ENCODE measurements around the gene TMED10.
"Not testable (repeated sequence)": the region's sequence is repeated elsewhere in the genome, so short reads cannot be mapped to it uniquely, and the experiment has no call there.

The TMED10 gene

GRCh38 chr14:75127474-75127820 lies 49.0 kb downstream of the TMED10 start:
- DNase-seq, result not testable (repeated sequence)

DNA sequence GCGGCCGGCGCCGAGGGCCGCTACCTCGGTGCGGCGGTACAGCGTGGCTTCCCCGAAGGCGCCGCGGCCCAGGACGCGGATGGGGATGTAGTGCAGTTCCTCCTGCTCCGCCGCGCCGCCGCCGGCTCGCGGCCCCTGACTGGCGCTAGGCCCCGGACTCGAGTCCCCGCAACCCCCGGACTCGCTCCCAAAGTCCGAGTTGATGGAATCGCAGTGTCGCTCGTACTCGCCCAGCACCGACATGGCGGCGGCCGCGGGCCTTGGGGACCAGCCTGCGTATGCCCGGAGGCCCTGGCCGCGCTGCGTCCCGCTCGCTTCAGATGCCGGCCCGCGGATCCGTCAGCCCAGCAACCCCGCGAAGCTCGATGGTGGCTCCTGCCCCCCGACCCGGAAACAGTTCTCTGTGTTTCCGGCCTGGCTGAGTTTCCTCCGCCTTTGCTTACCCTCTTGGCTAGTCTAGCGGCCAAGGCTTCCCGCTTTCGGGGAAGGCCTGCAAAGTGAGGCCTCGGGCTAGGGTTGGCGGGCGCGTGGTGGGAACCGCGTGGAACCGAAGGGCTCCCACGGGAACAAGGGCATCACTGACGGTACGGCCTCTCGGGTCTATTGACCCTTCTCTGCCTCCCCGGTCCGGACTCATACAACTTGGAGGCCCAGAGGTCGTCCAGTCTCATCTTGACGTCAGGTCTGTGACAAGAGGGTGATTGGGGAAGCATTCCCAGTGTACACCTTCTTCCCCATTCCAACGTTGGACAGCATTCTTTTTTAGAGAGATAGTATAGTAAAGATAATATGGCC lies 49.5 kb downstream of the TMED10 start, which contains the start of gene NEK9:
NEK9 (minus strand) TSS at position 370 of the 795 bp plus-strand sequence; CDS start at position 243, 127 bp downstream.
- peak; percentile 98 for DNase-seq

- no peak for DNase-seq
These were observed 50.3 kb downstream of the TMED10 start for GRCh38 chr14:75126121-75126544.

- DNase-seq, result no peak
These were observed 50.8 kb downstream of the TMED10 start for GRCh38 chr14:75125617-75126016.

DNA sequence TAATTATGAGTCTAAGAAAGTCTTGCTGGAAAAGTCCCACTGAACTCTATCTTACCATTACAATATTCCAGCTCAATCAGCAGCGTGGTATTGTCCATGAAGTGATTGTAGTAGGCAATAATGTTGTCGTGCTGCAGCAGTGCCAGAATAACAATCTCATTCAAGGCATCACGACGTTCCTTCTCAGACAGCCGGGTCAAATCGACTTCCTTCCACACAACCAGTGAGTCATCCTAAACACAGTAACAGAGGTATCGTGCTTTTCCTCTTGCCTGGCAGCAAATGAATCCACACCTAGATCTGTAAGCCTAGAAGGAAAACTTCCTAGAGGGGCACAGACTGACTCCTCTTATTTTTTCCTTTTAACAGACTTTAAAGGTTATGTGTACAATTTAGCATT lies 52.4 kb downstream of the TMED10 start:
- no peak for DNase-seq

GRCh38 chr14:75121552-75121951 lies 54.9 kb downstream of the TMED10 start:
- no peak for DNase-seq

- DNase-seq, result no peak
These were observed 55.7 kb downstream of the TMED10 start for GRCh38 chr14:75120541-75121291.

GRCh38 chr14:75119056-75119455 lies 57.4 kb downstream of the TMED10 start:
- DNase-seq, result no peak

DNA sequence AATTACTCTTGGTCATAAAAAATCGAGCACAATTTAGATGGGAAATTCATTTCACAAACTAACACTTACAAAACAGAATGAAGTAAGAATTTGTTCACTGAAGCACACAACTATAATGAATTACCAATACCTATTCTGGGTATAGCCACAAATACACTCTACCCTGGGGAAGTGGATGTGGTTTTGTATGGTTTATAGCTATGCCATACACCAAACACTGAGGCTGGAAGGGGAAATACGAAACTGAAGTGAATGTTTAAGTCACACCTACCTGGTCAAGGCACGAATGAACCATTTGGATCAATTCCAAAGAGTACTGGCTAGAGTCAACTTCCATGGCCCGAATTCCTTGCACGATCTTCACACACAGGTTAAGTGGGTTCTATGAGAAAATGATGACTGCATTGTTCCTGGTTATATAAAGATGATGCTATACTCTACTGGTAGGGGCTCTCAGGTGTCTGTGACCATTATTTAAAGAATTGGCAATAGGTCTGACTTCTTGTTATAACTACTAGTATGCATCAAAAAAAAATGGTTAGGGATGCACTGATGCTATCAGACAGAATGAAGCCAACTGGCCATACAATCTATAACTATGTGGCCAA lies 62.4 kb downstream of the TMED10 start:
- no peak for DNase-seq

- DNase-seq, result no peak
These were observed 66.5 kb downstream of the TMED10 start for GRCh38 chr14:75109877-75110276.

DNA sequence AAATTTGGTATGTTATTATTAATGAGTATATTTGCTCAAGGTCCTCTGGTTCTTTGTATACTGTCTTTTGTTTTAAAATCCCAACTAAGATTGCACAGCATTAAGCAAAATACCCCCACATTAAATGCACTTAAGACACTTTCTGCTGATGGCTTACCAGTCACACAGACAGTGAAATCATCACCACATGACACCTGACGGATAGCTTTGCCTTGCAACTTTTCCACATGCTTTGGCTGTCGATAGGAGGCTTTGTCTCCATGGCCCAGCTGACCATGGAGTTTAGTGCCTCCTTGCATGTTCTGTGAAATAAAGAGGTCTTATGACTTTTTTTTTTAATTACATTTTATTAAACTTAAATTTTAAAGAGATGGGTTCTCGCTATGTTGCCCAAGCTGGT lies 69.2 kb downstream of the TMED10 start:
- no peak for DNase-seq

GRCh38 chr14:75101491-75101890 lies 74.9 kb downstream of the TMED10 start:
- DNase-seq, result no peak

GRCh38 chr14:75098682-75099081 lies 77.7 kb downstream of the TMED10 start:
- no peak for DNase-seq

GRCh38 chr14:75098212-75098611 lies 78.2 kb downstream of the TMED10 start:
- DNase-seq, result no peak

DNA sequence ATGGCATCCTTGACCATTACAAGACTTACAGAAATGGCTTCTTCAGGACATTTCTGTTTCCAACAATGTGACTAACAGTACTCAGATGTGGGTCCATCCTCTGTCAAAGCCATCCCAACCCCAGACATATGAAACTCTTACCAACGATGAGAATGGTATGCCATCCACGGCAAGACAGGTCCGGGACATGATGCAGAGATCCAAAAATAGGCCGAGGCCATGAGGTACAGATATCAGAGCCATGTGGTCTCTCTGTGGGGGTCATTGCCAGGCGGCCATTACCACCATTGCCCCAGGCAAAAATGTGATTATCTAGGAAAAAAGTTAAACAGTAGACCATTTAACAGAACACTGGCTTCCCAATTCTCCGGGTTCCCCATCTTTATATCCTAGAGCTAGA lies 79.5 kb downstream of the TMED10 start:
- DNase-seq, result no peak

DNA sequence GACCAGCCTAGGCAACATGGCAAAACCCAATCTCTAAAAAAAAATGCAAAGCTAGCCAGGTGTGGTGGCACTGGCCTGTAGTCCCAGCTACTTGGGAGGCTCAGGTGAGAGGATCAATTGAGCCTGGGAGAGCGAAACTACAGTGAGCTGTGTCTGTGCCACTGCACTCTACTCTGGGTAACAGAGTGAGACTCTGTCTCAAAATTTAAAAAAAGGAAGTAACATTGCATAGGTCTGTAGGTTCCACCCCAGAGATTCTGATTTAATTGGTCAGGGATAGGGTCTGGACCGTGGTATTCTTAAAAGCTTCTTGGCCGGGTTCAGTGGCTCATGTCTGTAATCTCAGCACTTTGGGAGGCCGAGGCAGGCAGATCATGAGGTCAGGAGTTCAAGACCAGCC lies 80.7 kb downstream of the TMED10 start:
- no peak for DNase-seq

GRCh38 chr14:75094896-75095295 lies 81.5 kb downstream of the TMED10 start:
- no peak for DNase-seq

DNA sequence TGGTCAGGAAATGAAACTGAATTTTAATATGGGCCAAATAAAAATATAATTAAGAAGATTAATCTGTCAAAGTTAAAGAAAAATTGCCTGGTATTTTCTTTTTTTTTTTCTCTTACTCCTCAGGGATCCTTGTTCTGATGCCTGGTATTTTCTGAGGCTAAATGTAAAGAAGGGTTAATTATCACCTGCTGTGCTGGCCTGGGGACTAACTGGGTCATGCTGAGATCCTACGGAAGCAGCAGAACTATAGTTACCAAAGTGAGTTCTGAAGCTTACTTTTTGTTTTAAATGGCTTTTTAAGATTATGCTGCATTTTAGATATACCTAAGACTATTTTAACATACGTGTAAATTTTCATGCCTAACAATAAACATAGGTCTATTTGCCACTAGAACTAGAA lies 83.7 kb downstream of the TMED10 start:
- no peak for DNase-seq

GRCh38 chr14:75091251-75091650 lies 85.2 kb downstream of the TMED10 start:
- DNase-seq, result no peak

DNA sequence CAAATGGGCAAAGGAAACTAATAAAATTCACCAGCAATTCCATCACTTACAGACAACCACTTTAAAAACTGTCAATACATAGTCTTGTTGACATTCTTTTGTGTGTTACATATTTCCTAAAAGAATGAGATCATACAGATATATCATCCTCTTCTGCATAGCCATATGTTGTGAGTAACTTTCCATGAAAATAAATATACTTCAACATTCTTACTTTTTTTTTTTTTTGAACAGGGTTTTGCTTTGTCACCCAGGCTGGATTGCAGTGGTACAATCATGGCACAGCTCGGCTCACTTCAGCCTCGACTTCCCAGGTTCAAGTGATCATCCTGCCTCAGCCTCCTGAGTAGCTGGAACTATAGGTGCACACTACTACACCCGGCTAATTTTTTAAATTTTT lies 86.1 kb downstream of the TMED10 start:
- no peak for DNase-seq

DNA sequence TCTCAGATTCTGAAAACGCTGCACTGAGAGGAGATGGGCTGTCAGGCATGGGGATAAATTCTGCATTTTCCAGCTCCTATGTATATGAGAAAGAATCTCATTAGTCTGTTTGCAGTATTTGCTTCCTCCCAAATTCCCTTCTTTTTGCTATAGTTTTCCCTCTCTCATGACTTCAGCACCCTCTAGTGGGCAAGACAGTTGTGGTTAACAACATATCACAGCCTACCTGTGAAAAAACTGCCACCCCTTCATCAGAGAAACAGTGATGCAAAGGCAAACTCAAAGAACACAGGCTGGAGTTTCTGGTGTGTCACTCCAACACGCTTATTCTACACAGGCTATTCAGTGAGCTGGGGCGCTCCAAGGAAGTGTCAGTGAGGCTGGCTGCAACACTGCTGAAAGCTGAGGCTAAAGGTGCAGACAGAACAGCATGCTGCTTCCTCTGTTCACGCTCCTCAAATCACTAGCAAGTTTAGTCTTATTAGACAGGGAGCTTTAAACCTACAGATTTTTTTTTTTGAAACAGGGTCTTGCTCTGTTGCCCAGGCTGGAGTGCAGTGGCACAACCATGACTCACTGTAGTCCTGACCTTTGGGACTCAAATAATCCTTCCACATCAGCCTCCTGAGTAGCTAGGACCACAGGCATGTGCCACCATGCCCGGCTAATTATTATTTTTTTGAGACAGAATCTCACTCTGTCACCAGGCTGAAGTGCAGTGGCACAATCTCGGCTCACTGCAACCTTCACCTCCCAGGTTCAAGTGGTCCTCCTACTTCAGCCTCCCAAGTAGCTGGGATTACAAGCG lies 87.6 kb downstream of the TMED10 start:
- DNase-seq, result peak; percentile 45

GRCh38 chr14:75088153-75088552 lies 88.3 kb downstream of the TMED10 start:
- DNase-seq, result no peak

DNA sequence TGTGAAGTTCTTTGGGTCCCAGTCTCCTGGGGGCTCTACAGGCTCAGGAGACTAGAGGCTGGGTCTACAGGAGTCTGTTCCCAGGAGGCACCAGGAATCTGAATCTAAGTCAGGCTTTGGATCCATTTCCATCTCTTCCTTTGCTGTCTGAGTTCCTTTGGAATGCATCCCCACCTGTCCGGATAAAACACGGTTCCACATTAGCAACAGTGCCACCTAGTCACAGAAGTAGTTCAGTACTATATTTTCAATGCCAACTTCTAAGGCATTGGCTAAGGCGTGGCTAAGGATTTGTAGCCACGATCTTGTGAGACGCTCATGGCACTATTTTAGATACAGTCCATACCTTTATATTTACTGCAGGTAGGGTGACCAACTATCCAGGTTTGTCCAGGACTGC lies 91.9 kb downstream of the TMED10 start:
- no peak for DNase-seq

Measured in right kidney (tissue), 1 donor.